GM12864 (cell line): Measurements from ENCODE around the gene ICE2.

Experiments used
- DNase-seq: peaks from one replicate; pipeline ENCODE4 v3.0.0-alpha.2; 2011; ENCODE audit warnings: low read depth
- H3K4me3 ChIP-seq: 2 replicates; pipeline ENCODE4 v1.5.1; 2011; ENCODE audit warnings: mild to moderate bottlenecking, low read depth, low read length, control low read depth
- CTCF ChIP-seq: IDR thresholded peaks from 2 replicates; pipeline ENCODE4 v1.5.1; 2011; ENCODE audit warnings: low read depth, mild to moderate bottlenecking, moderate library complexity, low read length, control low read depth, inconsistent platforms; ENCODE audit errors: missing control alignments

ICE2 gene

DNA sequence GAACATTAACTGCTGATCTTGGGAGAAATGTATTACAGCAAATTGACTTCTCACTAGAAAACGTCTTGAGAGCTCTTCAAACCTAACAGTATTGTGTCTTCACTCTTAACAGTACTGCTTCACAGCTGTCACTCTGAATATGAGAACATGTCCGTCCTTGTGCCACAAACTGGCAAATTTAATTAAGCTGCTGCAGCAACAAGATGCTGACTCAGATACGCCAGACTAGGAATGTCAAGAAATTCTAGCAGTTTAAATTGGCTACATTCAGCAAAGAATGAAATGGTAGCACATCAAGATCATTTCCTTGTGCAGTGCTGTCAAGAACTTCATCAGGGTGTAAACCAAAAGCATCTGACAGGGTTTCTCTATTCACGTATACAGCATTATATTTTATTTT is 7.6 kb downstream of the ICE2 start:
- no peak for TF ChIP-seq CTCF
- no peak for DNase-seq
- H3K4me3 ChIP-seq: no peak overlapping the region

- no peak for TF ChIP-seq CTCF
- no peak for DNase-seq
- no peak overlapping the region for H3K4me3 ChIP-seq
These were observed 8.9 kb downstream of the ICE2 start for GRCh38 chr15:60469893-60470641.

GRCh38 chr15:60464836-60465630 is 13.9 kb downstream of the ICE2 start:
- DNase-seq: no peak
- no peak overlapping the region for H3K4me3 ChIP-seq
- no peak for TF ChIP-seq CTCF

DNA sequence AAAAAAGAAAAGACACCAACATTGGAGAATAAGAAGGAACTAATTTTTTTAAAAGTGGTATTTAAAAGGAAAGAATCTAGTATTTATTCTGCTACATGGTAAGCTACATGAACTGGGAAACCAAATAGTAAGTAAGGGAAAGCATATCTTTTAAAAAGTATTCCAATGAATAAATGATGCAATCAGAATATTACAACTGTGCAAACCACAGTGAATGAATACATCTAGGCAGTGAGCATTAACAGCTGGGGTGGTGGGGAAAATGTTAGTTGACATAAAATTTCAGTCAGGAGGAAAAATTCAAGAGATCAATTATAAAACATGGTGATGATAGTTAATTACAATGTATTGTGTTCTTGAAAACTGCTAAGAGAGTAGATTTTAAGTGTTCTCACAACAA is 16.9 kb downstream of the ICE2 start:
- no peak for TF ChIP-seq CTCF
- DNase-seq: no peak
- no peak overlapping the region for H3K4me3 ChIP-seq

DNA sequence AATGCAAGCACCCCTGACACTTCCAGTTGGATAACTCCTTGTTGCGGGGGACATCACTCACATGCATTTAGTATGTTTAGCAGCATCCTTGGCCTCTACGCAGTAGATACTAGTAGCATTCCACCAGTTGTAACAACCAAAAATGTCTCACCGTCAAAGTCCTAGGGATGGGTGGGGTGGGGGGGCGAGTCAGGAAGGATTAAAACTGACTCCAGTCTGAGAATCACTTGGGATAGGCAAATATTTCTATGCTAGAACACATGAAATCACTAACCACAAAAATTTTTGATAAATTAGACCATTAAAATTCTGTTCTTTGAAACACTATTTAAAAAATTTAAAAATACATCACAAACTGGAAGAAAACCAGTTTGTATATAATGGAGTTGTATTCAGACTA is 18.0 kb downstream of the ICE2 start:
- TF ChIP-seq CTCF: no peak
- no peak for DNase-seq
- no peak overlapping the region for H3K4me3 ChIP-seq

- DNase-seq: no peak
- H3K4me3 ChIP-seq: no peak overlapping the region
- TF ChIP-seq CTCF: no peak
These were observed 20.2 kb downstream of the ICE2 start for GRCh38 chr15:60458721-60459120.
